Breast epithelium (tissue), 4 donors: Measurements from ENCODE around the gene HMGXB3. TPM values are rescaled to one million over a fixed set of nuclear protein-coding genes. Genes with fewer than 3 reads are reported as not detected.

Experiments used
- DNase-seq, 2 donors: peaks; one replicate each; pipeline ENCODE4 v3.0.0-alpha.2; 2019; ENCODE audit warnings: low spot score in 2 of 2
- H3K27ac ChIP-seq, 2 donors: fragments of 200-600 bp; sonication (generic) in 1 of 2; one replicate each; pipeline ENCODE4 v1.5.1; 2016 to 2019; ENCODE audit warnings: mild to moderate bottlenecking in 1 of 2
- H3K27me3 ChIP-seq, 2 donors: fragments of 200-600 bp; sonication (generic) in 1 of 2; one replicate each; pipeline versions ENCODE4 v1.5.1 to v1.6.0; 2017 to 2019; ENCODE audit warnings: control low read depth in 1 of 2, mild to moderate bottlenecking in 1 of 2
- H3K36me3 ChIP-seq: fragments of 200-600 bp; one replicate; pipeline ENCODE4 v1.5.1; 2019
- H3K4me1 ChIP-seq, 2 donors: fragments of 200-600 bp; sonication (generic); one replicate each; pipeline ENCODE4 v1.5.1; 2016 to 2019; ENCODE audit warnings: control low read depth in 1 of 2
- H3K4me3 ChIP-seq, 3 donors: fragments of 200-600 bp; sonication (generic); 1 replicate in 2 of 3; 2 replicates in 1 of 3; pipeline ENCODE4 v1.5.1; 2016 to 2019; ENCODE audit warnings: mild to moderate bottlenecking in 3 of 3, moderate library complexity in 2 of 3
- H3K9me3 ChIP-seq, 2 donors: fragments of 200-600 bp; sonication (generic) in 1 of 2; one replicate each; pipeline ENCODE4 v1.5.1; 2016 to 2019; ENCODE audit warnings: control low read depth in 1 of 2
- CTCF ChIP-seq, 3 donors: fragments of 450-650 bp; IDR thresholded peaks; one replicate each; pipeline ENCODE4 v1.5.1; 2016 to 2017; ENCODE audit warnings: antibody characterized with exemption in 3 of 3, mild to moderate bottlenecking in 3 of 3, moderate library complexity in 3 of 3
- POLR2A ChIP-seq: fragments of 450-650 bp; IDR thresholded peaks from one replicate; pipeline ENCODE4 v1.6.1; 2016; ENCODE audit warnings: antibody characterized with exemption, mild to moderate bottlenecking, moderate library complexity
- POLR2AphosphoS5 ChIP-seq, 3 donors: sonication (generic); formaldehyde crosslinking; IDR thresholded peaks; one replicate each; pipeline ENCODE4 v1.6.1; 2017; ENCODE audit warnings: antibody characterized with exemption in 3 of 3
- intact Hi-C: fragments of 100-400 bp; cut with DNase I; formaldehyde crosslinking; loops from one replicate; pipeline ENCODE4 v1.15.1; 2023; ENCODE audit warnings: low total_unique reads
- total RNA-seq, 3 donors: library from RNA; depleted of rRNA; stranded (reverse); fragments of >200 nt; gene quantifications; one replicate each; pipeline ENCODE4 v1.1.0, GENCODE V29; 2016

The HMGXB3 gene
- total RNA-seq, 3 donors from 2014 or later: 35.2 to 80.9 (median 57.7) TPM

GRCh38 chr5:149975409-149975808 is 25.1 kb upstream of the HMGXB3 start:
- intact Hi-C loops: no loop called here
- DNase-seq: no peak

GRCh38 chr5:149979896-149980295 is 20.6 kb upstream of the HMGXB3 start:
- no peaks in the 10 kb centered on the region for H3K9me3 ChIP-seq
- intact Hi-C loops: loop anchor here (10.0 kb wide), 1 partner anchor 145 kb away; no protein-coding TSS in a partner anchor
- TF ChIP-seq POLR2A (no peak), POLR2AphosphoS5 (IDR thresholded peaks at IDR 0.05) (no peak), CTCF (IDR thresholded peaks at IDR 0.05) (no peak)

More at GRCh38 chr5:149975409-149975808, 25.1 kb upstream of the HMGXB3 start:
- H3K27ac ChIP-seq: no peak overlapping the region
- no peak overlapping the region for H3K4me3 ChIP-seq
- no peaks in the 10 kb centered on the region for H3K9me3 ChIP-seq
- H3K4me1 ChIP-seq: no peaks in the 10 kb centered on the region
- TF ChIP-seq POLR2A: no peak
- TF ChIP-seq CTCF (IDR thresholded peaks at IDR 0.05): no peak
- no peak for TF ChIP-seq POLR2AphosphoS5 (IDR thresholded peaks at IDR 0.05)
- H3K36me3 ChIP-seq: peaks cover 3% of the 10 kb centered on the region
- no peaks in the 10 kb centered on the region for H3K27me3 ChIP-seq

GRCh38 chr5:149981206-149981605 is 19.3 kb upstream of the HMGXB3 start:
- Histone ChIP-seq H3K27ac (no peak overlapping the region), H3K9me3 (no peaks in the 10 kb centered on the region), H3K36me3 (peaks cover 3% of the 10 kb centered on the region), H3K27me3 (no peaks in the 10 kb centered on the region), H3K4me3 (no peak overlapping the region), H3K4me1 (no peaks in the 10 kb centered on the region)
- no peak for DNase-seq
- intact Hi-C loops: loop anchor here (10.0 kb wide), 1 partner anchor 146 kb away; no protein-coding TSS in a partner anchor
- TF ChIP-seq POLR2AphosphoS5 (IDR thresholded peaks at IDR 0.05) (no peak), CTCF (IDR thresholded peaks at IDR 0.05) (no peak), POLR2A (no peak)

More at GRCh38 chr5:149979896-149980295, 20.6 kb upstream of the HMGXB3 start:
- peaks cover 3% of the 10 kb centered on the region for H3K36me3 ChIP-seq
- no peaks in the 10 kb centered on the region for H3K4me1 ChIP-seq
- no peak overlapping the region for H3K4me3 ChIP-seq
- DNase-seq: no peak
- no peak overlapping the region for H3K27ac ChIP-seq
- H3K27me3 ChIP-seq: no peaks in the 10 kb centered on the region

- Histone ChIP-seq H3K9me3 (no peaks in the 10 kb centered on the region), H3K4me1 (no peaks in the 10 kb centered on the region), H3K4me3 (no peak overlapping the region), H3K27ac (no peak overlapping the region), H3K27me3 (no peaks in the 10 kb centered on the region), H3K36me3 (peaks cover 3% of the 10 kb centered on the region)
- TF ChIP-seq POLR2AphosphoS5 (IDR thresholded peaks at IDR 0.05): no peak
- no peak for TF ChIP-seq POLR2A
- no peak for TF ChIP-seq CTCF (IDR thresholded peaks at IDR 0.05)
- DNase-seq: no peak
- intact Hi-C loops: loop anchor here (10.0 kb wide), 1 partner anchor 148 kb away; no protein-coding TSS in a partner anchor
These were observed 18.0 kb upstream of the HMGXB3 start for GRCh38 chr5:149982505-149982904.

GRCh38 chr5:149988126-149988525 is 12.4 kb upstream of the HMGXB3 start:
- no peak overlapping the region for H3K27ac ChIP-seq
- no peaks in the 10 kb centered on the region for H3K36me3 ChIP-seq
- TF ChIP-seq POLR2AphosphoS5 (IDR thresholded peaks at IDR 0.05): no peak
- TF ChIP-seq CTCF (IDR thresholded peaks at IDR 0.05): no peak
- no peak for TF ChIP-seq POLR2A
- no peaks in the 10 kb centered on the region for H3K9me3 ChIP-seq
- H3K27me3 ChIP-seq: no peaks in the 10 kb centered on the region
- no peak overlapping the region for H3K4me3 ChIP-seq
- no peak for DNase-seq
- intact Hi-C loops: loop anchor here (10.0 kb wide), 1 partner anchor 153 kb away; no protein-coding TSS in a partner anchor
- no peaks in the 10 kb centered on the region for H3K4me1 ChIP-seq
